ENCODE results near the gene AP1G1. TPM values are rescaled to one million over a fixed set of nuclear protein-coding genes. Genes with fewer than 3 reads are reported as not detected.

The AP1G1 gene
- total RNA-seq, 1 donor from 2014 or later = 104 TPM

GRCh38 chr16:71734511-71734910 is 74.1 kb downstream of the AP1G1 start:
- H3K4me3 Mint-ChIP-seq (ENCODE audit: unreplicated experiment) = no peak overlapping the region

GRCh38 chr16:71732587-71732986 is 76.0 kb downstream of the AP1G1 start:
- DNase-seq (ENCODE audit: low spot score) = no peak
- peaks cover 2% of the 10 kb centered on the region for H3K27me3 Mint-ChIP-seq (ENCODE audit: unreplicated experiment)
- H3K9me3 Mint-ChIP-seq (ENCODE audit: unreplicated experiment) = no peaks in the 10 kb centered on the region
- no peak overlapping the region for H3K27ac Mint-ChIP-seq (ENCODE audit: unreplicated experiment)
- H3K4me1 Mint-ChIP-seq (ENCODE audit: unreplicated experiment) = no peaks in the 10 kb centered on the region
- peaks cover 35% of the 10 kb centered on the region for H3K36me3 Mint-ChIP-seq (ENCODE audit: low read depth, unreplicated experiment)
- H3K4me3 Mint-ChIP-seq (ENCODE audit: unreplicated experiment) = peak overlapping the region; percentile 15
- no peak for TF ChIP-seq CTCF (IDR thresholded peaks at IDR 0.05; ENCODE audit: unreplicated experiment)

More at GRCh38 chr16:71734511-71734910, 74.1 kb downstream of the AP1G1 start:
- Mint-ChIP-seq H3K27ac (ENCODE audit: unreplicated experiment) (no peak overlapping the region), H3K9me3 (ENCODE audit: unreplicated experiment) (no peaks in the 10 kb centered on the region), H3K4me1 (ENCODE audit: unreplicated experiment) (no peaks in the 10 kb centered on the region), H3K27me3 (ENCODE audit: unreplicated experiment) (peaks cover 2% of the 10 kb centered on the region), H3K36me3 (ENCODE audit: low read depth, unreplicated experiment) (peaks cover 46% of the 10 kb centered on the region)
- no peak for DNase-seq (ENCODE audit: low spot score)
- no peak for TF ChIP-seq CTCF (IDR thresholded peaks at IDR 0.05; ENCODE audit: unreplicated experiment)

- Mint-ChIP-seq H3K4me3 (ENCODE audit: unreplicated experiment) (no peak overlapping the region), H3K9me3 (ENCODE audit: unreplicated experiment) (no peaks in the 10 kb centered on the region), H3K27me3 (ENCODE audit: unreplicated experiment) (peaks cover 3% of the 10 kb centered on the region), H3K4me1 (ENCODE audit: unreplicated experiment) (peaks cover 12% of the 10 kb centered on the region), H3K27ac (ENCODE audit: unreplicated experiment) (no peak overlapping the region), H3K36me3 (ENCODE audit: low read depth, unreplicated experiment) (peaks cover 18% of the 10 kb centered on the region)
- DNase-seq (ENCODE audit: low spot score) = no peak
- TF ChIP-seq CTCF (IDR thresholded peaks at IDR 0.05; ENCODE audit: unreplicated experiment) = no peak
Observed at GRCh38 chr16:71727551-71728324, 80.9 kb downstream of the AP1G1 start.

- TF ChIP-seq CTCF (IDR thresholded peaks at IDR 0.05; ENCODE audit: unreplicated experiment) = no peak
- no peak overlapping the region for H3K27ac Mint-ChIP-seq (ENCODE audit: unreplicated experiment)
Observed at GRCh38 chr16:71726476-71727315, 81.9 kb downstream of the AP1G1 start.

More at GRCh38 chr16:71726476-71727315, 81.9 kb downstream of the AP1G1 start:
- Mint-ChIP-seq H3K4me3 (ENCODE audit: unreplicated experiment) (no peak overlapping the region), H3K9me3 (ENCODE audit: unreplicated experiment) (no peaks in the 10 kb centered on the region), H3K27me3 (ENCODE audit: unreplicated experiment) (peaks cover 3% of the 10 kb centered on the region), H3K36me3 (ENCODE audit: low read depth, unreplicated experiment) (peaks cover 7% of the 10 kb centered on the region), H3K4me1 (ENCODE audit: unreplicated experiment) (peaks cover 12% of the 10 kb centered on the region)
- no peak for DNase-seq (ENCODE audit: low spot score)
